Measurements from ENCODE around the gene ZNF414.

Gene ZNF414

DNA sequence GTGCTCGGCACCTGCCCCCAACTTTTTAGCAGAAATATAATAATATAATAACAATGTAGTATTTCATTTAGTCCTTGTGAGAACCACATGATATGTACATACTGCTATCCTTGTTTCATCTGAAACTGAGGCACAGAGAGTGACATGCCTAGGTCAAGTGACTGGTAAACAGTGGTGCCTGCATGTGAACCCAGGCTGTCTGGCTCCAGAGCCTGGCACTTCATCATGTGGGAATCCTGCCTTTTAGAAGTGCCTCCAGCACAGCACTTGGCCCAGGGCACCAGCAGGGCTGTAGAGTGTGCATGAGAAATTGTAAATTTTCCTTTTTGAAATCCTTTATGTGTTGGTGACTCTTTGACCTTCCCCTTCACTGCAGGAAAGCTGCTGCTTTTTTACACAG is 39.0 kb downstream of the ZNF414 start:
- no peak for DNase-seq (ENCODE audit: extremely low read depth, low read depth)
- TF ChIP-seq, protein P1, sequence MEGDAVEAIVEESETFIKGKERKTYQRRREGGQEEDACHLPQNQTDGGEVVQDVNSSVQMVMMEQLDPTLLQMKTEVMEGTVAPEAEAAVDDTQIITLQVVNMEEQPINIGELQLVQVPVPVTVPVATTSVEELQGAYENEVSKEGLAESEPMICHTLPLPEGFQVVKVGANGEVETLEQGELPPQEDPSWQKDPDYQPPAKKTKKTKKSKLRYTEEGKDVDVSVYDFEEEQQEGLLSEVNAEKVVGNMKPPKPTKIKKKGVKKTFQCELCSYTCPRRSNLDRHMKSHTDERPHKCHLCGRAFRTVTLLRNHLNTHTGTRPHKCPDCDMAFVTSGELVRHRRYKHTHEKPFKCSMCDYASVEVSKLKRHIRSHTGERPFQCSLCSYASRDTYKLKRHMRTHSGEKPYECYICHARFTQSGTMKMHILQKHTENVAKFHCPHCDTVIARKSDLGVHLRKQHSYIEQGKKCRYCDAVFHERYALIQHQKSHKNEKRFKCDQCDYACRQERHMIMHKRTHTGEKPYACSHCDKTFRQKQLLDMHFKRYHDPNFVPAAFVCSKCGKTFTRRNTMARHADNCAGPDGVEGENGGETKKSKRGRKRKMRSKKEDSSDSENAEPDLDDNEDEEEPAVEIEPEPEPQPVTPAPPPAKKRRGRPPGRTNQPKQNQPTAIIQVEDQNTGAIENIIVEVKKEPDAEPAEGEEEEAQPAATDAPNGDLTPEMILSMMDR (IDR thresholded peaks at IDR 0.05; ENCODE audit: low read depth, low read length) = no peak

DNA sequence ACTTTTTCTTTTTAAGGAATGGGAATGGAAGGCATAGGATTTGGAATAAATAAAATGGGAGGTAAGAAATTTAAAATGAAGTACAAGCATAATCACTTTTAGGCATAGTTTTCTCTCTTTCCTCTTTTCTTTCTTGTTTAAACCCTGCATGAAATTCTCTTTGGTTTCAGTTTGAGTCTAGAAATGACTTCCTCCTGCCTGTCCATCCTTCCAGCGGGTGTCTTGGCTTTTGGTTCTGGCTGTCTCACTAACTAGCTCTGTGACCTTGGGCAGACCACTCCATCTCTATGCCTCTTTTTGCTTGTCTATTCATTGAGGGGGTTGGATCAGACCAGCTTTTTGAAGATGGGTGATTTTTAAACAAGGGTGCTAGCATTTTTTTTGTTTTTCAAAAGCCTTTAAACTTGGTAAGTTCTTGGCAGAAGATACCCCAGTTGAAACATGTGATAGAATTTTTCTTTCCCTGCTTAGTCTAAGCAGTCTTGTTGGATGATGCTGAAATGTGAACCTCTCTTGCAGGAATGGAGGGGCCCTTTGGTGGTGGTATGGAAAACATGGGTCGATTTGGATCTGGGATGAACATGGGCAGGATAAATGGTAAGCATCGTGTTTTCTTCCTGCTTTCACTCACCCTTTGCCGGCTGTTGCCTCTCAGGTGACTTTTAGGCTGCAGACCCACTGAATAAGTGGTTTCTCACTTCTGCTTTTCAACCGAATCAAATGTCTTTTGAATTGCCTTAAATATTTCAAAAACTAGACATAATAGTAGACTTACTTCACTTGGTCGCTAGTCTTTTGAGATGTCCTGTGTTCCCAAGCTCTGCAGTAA is 40.1 kb downstream of the ZNF414 start:
- TF ChIP-seq, protein P1 (IDR thresholded peaks at IDR 0.05; ENCODE audit: low read depth, low read length) = no peak
- DNase-seq (ENCODE audit: extremely low read depth, low read depth) = no peak

DNA sequence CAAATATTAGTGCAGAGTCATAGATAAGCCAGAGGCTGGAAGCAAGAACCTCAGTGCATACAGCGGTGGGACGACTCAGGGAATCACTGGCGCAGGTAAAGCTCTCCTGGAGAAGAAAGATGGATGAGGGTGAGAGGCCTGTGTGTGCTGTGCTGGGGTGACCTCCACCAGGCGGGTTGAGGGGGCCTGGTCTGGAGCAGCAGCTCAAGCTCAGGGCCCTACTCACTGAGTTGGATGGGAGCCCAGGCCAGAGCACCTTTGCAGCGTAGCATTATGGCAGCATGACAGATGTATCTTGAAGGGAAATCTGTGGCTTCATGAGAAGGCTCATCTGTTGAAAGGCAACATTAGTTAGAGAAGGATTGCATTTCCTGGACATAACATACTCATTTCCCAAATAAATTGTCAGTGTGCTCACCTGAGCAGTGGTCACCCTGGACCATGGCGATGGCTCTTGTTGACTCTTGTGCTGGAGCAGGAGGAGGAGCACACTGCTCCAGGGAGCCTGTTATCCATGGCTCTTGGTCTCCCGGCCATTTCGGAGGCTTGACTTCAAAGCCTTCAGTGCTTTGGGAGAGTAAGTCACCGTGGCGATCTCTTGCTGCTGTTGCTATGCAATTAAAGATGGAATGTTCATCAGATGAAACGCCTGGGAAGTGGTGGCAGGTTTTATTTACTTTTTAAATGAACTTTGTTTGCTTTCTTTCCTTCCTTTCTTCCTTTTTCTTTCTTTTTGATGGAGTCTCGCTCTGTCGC is 44.2 kb downstream of the ZNF414 start:
- no peak for DNase-seq (ENCODE audit: extremely low read depth, low read depth)
- TF ChIP-seq, protein P1 (IDR thresholded peaks at IDR 0.05; ENCODE audit: low read depth, low read length) = no peak

DNA sequence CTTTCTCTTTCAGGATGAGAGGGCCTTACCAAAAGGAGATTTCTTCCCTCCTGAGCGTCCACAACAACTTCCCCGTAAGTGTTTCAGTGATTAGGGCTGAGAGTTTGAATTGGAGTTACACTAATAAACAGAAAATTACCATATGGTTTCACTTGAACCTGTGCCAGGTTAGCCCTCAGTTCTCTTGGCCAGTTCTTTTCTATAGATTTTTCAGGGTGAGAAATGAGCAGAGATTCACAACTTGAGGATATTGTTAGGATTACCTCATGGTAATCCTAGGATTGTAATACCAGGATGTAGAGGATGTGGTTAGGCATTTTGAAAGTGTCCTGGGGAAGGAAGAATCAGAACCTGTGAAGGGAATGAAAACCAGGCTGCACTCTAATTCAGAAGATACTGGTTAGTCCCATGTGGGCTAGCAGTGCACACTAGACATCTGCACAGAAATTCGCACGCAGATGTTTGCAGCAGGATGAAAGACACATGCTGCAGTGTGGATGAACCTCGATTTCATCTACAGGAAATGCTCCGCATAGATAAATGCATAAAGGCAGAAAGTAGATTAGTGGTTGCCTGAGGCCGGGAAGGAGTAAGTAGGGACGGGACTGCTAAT is 45.1 kb downstream of the ZNF414 start:
- TF ChIP-seq, protein P1 (IDR thresholded peaks at IDR 0.05; ENCODE audit: low read depth, low read length) = no peak
- peak; percentile 49 for DNase-seq (ENCODE audit: extremely low read depth, low read depth)

DNA sequence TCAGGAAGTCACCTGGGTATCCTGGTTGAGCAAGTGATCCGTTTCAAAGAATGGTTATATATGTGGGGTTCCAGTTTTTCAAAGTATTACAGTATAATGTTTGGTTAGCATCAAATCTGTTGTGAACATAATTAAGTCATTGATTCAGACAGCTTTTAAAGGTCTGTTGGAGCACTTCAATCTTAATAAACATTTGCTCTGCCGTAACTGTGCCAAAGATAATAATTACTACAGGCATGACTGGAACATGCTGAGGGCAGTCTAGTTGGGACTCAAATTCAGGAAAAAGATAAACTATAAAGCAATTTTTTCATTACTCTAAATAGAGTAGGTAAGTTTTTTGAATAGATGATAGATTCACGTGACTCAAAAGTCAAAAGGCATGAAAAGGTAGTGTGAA is 45.8 kb downstream of the ZNF414 start:
- TF ChIP-seq, protein P1 (IDR thresholded peaks at IDR 0.05; ENCODE audit: low read depth, low read length) = no peak
- DNase-seq (ENCODE audit: extremely low read depth, low read depth) = no peak

DNA sequence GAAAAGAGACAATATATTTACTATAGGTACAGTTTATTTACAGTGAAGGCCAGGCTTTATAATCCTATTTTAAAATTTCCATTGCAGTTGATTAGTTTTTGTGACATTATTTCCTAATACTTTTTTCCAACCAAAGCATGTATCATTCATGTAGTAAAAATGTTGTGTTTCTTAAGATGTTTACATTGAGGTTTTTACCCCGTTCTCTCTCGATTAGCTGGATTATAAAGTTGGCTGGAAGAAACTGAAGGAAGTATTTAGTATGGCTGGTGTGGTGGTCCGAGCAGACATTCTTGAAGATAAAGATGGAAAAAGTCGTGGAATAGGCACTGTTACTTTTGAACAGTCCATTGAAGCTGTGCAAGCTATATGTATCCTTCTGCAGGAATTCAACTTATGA is 47.9 kb downstream of the ZNF414 start:
- TF ChIP-seq, protein P1 (IDR thresholded peaks at IDR 0.05; ENCODE audit: low read depth, low read length) = no peak
- peak; percentile 31 for DNase-seq (ENCODE audit: extremely low read depth, low read depth)

DNA sequence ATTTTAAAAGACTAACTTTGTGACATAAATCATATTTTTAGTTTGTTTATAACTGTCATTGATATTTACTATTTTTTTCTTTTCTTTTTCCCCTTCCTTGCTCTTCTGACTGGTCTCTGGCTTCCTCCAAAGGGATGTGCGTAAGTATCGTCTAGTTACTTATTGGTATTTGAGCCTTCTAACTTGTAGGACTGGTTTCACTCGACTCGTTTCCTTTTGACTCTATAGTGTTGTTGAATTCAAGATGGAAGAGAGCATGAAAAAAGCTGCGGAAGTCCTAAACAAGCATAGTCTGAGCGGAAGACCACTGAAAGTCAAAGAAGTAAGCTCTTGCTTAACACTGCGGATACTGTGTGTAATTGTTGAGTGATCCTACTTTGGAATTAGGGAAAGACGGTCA is 50.6 kb downstream of the ZNF414 start:
- TF ChIP-seq, protein P1 (IDR thresholded peaks at IDR 0.05; ENCODE audit: low read depth, low read length) = no peak
- DNase-seq (ENCODE audit: extremely low read depth, low read depth) = no peak

All from AG09319 (cell line).